ENCODE data around the gene ZBTB4. TPM values are rescaled to one million over a fixed set of nuclear protein-coding genes. Genes with fewer than 3 reads are reported as not detected.

The ZBTB4 gene
- polyA plus RNA-seq, 1 experiment = 25.9 TPM

GRCh38 chr17:7480089-7480384 lies 606 bp upstream of the ZBTB4 start:
- ChIA-PET POLR2A (interaction anchor here (0.6 kb wide), 1 partner anchor 93 kb away, joined by 4 read pairs; no protein-coding TSS in a partner anchor), CTCF (interaction anchor here (0.9 to 2.0 kb wide), 4 partner anchors 44 to 124 kb away, joined by 3 to 10 read pairs (median 4); partner anchors contain the start of gene SOX15)
- peak overlapping the region; percentile 85 for H3K4me3 ChIP-seq (ENCODE audit: low read depth, low read length)
- no peaks in the 10 kb centered on the region for H3K36me3 ChIP-seq (ENCODE audit: control insufficient read depth, insufficient read depth, low read length)
- H3K27me3 ChIP-seq (ENCODE audit: control insufficient read depth, insufficient read depth, low read length) = no peaks in the 10 kb centered on the region
- TF ChIP-seq CTCF (IDR thresholded peaks at IDR 0.05; ENCODE audit: insufficient read depth, low read depth, low read length) = no peak
- DNase-seq (ENCODE audit: low read depth) = no peak

GRCh38 chr17:7478276-7479212 lies 887 bp downstream of the ZBTB4 start:
- Histone ChIP-seq H3K4me3 (ENCODE audit: low read depth, low read length) (peak overlapping the region; percentile 85), H3K36me3 (ENCODE audit: control insufficient read depth, insufficient read depth, low read length) (0 out of 2 replicates have a peak, but pooled peaks cover 2% of the 10 kb centered on the region), H3K27me3 (ENCODE audit: control insufficient read depth, insufficient read depth, low read length) (no peaks in the 10 kb centered on the region)
- POLR2A ChIA-PET = no interaction called here
- DNase-seq (ENCODE audit: low read depth) = no peak
- CTCF ChIA-PET = interaction anchor here (1.0 to 2.1 kb wide), 6 partner anchors 34 to 123 kb away, joined by 3 to 7 read pairs (median 4); no protein-coding TSS in a partner anchor
- no peak for TF ChIP-seq CTCF (IDR thresholded peaks at IDR 0.05; ENCODE audit: insufficient read depth, low read depth, low read length)

- ChIA-PET CTCF (interaction anchor here (1.1 to 2.1 kb wide), 4 partner anchors 32 to 41 kb away, joined by 3 to 7 read pairs (median 4); no protein-coding TSS in a partner anchor), POLR2A (interaction anchor here (0.6 kb wide), 2 partner anchors 121 to 454 kb away, joined by 3 to 20 read pairs; partner anchors contain the start of genes CNTROB and TRAPPC1)
- TF ChIP-seq CTCF (IDR thresholded peaks at IDR 0.05; ENCODE audit: insufficient read depth, low read depth, low read length) = no peak
- Histone ChIP-seq H3K4me3 (ENCODE audit: low read depth, low read length) (peak overlapping the region; percentile 85), H3K27me3 (ENCODE audit: control insufficient read depth, insufficient read depth, low read length) (no peaks in the 10 kb centered on the region), H3K36me3 (ENCODE audit: control insufficient read depth, insufficient read depth, low read length) (0 out of 2 replicates have a peak, but pooled peaks cover 2% of the 10 kb centered on the region)
- DNase-seq (ENCODE audit: low read depth) = peak; percentile 87
Measured at GRCh38 chr17:7477392-7478275, 1.8 kb downstream of the ZBTB4 start.

DNA sequence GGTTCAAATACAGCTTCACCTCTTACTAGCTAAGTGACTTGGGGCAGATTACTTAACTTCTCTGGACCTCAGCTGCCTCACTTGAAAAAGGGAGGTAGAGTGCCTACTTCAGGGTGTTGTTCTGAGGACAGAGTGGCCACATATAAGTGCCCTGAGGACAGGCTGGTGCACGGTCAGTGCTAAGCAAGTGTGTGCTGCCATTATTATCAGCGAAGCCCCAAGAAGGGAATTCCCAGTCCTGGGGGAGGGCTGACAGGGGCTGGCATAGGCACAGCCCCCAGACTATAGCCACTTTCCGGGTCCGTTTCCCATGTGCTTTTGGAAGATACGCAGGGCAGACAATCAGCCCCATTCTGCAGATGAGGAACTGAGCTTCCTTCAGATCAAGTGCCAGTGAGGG lies 2.5 kb downstream of the ZBTB4 start:
- DNase-seq (ENCODE audit: low read depth) = no peak
- no peaks in the 10 kb centered on the region for H3K27me3 ChIP-seq (ENCODE audit: control insufficient read depth, insufficient read depth, low read length)
- H3K36me3 ChIP-seq (ENCODE audit: control insufficient read depth, insufficient read depth, low read length) = 0 out of 2 replicates have a peak, but pooled peaks cover 2% of the 10 kb centered on the region
- ChIA-PET POLR2A (interaction anchor here (0.6 kb wide), 1 partner anchor 455 kb away, joined by 3 read pairs; the partner anchor contains the start of genes CNTROB and TRAPPC1), CTCF (interaction anchor here (0.7 to 2.1 kb wide), 4 partner anchors 32 to 41 kb away, joined by 3 to 7 read pairs (median 3); no protein-coding TSS in a partner anchor)
- H3K4me3 ChIP-seq (ENCODE audit: low read depth, low read length) = peak overlapping the region; percentile 85
- TF ChIP-seq CTCF (IDR thresholded peaks at IDR 0.05; ENCODE audit: insufficient read depth, low read depth, low read length) = no peak
